Activated naive CD4-positive, alpha-beta T cell treated with anti-CD3 and anti-CD28 coated beads for 36 hours (primary cell): Measurements from ENCODE around the gene FGF14. TPM values are rescaled to one million over a fixed set of nuclear protein-coding genes. Genes with fewer than 3 reads are reported as not detected.

Source experiments
- CTCF ChIA-PET: fragments of 350-600 bp; sonication (Branson Sonifier 250); formaldehyde crosslinking; loops from one replicate; lab custom pipeline; 2021; ENCODE audit warnings: antibody characterized with exemption; lab: Charles Lee
- DNase-seq: peaks from one replicate; pipeline ENCODE4 v3.0.0-alpha.2; 2020
- H3K27ac Mint-ChIP-seq: one replicate; pipeline ENCODE4 v1.8.0; 2021; ENCODE audit warnings: mild to moderate bottlenecking, mixed read lengths
- H3K27me3 Mint-ChIP-seq: one replicate; pipeline ENCODE4 v1.8.0; 2021; ENCODE audit warnings: low read depth, mixed read lengths
- H3K36me3 Mint-ChIP-seq: one replicate; pipeline ENCODE4 v1.8.0; 2021; ENCODE audit warnings: low read depth, mixed read lengths
- H3K4me1 Mint-ChIP-seq: one replicate; pipeline ENCODE4 v1.8.0; 2021; ENCODE audit warnings: low read depth, mixed read lengths
- H3K4me3 Mint-ChIP-seq: one replicate; pipeline ENCODE4 v1.8.0; 2021; ENCODE audit warnings: mild to moderate bottlenecking, moderate library complexity, mixed read lengths
- H3K9me3 Mint-ChIP-seq: one replicate; pipeline ENCODE4 v1.8.0; 2021; ENCODE audit warnings: mixed read lengths
- intact Hi-C: fragments of 100-400 bp; cut with micrococcal nuclease; formaldehyde crosslinking; loops from one replicate; pipeline ENCODE4 v1.15.1; 2023
- total RNA-seq, 2 experiments: library from RNA; stranded (reverse); gene quantifications; one replicate each; pipeline ENCODE4 v1.2.3, GENCODE V29; 2021

Gene FGF14
- total RNA-seq, 2 experiments from 2014 or later, result not detected

DNA sequence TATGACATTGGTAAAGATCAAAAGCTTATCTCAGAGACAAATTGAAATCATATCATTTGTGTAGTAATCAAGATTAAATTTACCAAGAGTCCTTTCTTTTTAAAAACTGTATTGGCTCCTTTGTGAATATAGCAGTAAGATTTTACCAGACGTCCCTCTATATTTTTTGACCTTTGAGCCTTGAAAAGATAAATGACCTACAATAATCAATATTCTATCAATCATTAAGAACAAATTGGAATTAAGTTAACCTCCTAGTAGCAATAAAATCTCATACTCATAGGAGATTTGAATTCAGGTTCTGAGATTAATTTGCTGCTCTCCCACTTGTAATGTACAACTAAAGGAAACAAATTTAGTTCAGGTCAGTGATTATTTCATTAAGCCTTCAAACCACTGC, 78.3 kb downstream of the FGF14 start:
- Mint-ChIP-seq H3K27ac (no peak overlapping the region), H3K4me3 (no peak overlapping the region), H3K4me1 (no peaks in the 10 kb centered on the region), H3K9me3 (no peaks in the 10 kb centered on the region), H3K27me3 (peaks cover 1% of the 10 kb centered on the region), H3K36me3 (no peaks in the 10 kb centered on the region)
- CTCF ChIA-PET, result interaction anchor here (0.5 kb wide), 1 partner anchor 114 kb away, joined by 3 read pairs; no protein-coding TSS in a partner anchor
- DNase-seq, result no peak
- intact Hi-C loops, result no loop called here

DNA sequence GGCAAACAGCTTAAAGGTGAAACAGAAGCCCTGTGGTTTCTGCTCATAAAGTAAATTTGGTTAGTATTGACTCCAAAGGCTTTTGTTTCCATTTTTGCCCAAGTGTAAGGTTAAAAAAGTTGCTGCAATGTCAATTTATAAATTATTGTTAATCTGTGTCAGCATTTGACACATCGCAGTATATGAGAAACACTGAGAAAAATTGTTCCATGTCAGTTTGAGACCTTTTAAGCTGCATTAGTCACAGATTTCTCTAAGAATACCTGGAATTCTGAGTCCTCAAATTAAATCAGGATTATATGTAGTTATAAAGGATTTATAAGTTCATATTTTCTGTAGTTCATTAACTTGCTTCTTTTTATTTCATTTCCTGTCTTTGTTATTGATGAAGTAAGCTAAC, 78.8 kb downstream of the FGF14 start:
- H3K4me3 Mint-ChIP-seq, result no peak overlapping the region
- intact Hi-C loops, result no loop called here
- H3K27me3 Mint-ChIP-seq, result peaks cover 1% of the 10 kb centered on the region
- no peaks in the 10 kb centered on the region for H3K36me3 Mint-ChIP-seq
- CTCF ChIA-PET, result no interaction called here
- no peak for DNase-seq
- H3K27ac Mint-ChIP-seq, result no peak overlapping the region
- H3K4me1 Mint-ChIP-seq, result no peaks in the 10 kb centered on the region
- no peaks in the 10 kb centered on the region for H3K9me3 Mint-ChIP-seq

DNA sequence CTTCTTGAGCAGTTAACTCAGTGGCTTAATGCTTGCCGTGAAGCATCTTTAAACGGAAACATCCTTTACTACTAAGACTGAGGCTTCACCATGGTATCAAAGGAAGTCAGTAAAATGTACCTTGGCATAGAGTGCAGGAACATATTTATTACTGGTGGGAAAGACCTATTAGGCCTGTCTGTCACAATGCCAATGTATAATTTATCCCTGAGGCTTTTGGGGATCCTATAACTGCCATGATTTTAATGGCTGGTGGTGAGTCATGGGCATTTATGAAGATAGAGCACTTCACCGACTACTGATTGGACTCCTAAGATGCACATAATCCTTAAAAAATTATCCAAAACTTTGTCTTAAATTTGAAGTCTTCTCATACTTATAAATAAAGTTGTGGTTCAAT, 79.6 kb downstream of the FGF14 start:
- no peak overlapping the region for H3K4me3 Mint-ChIP-seq
- no peaks in the 10 kb centered on the region for H3K4me1 Mint-ChIP-seq
- peaks cover 1% of the 10 kb centered on the region for H3K27me3 Mint-ChIP-seq
- H3K9me3 Mint-ChIP-seq, result no peaks in the 10 kb centered on the region
- CTCF ChIA-PET, result no interaction called here
- no peak for DNase-seq
- intact Hi-C loops, result no loop called here
- no peaks in the 10 kb centered on the region for H3K36me3 Mint-ChIP-seq
- no peak overlapping the region for H3K27ac Mint-ChIP-seq

DNA sequence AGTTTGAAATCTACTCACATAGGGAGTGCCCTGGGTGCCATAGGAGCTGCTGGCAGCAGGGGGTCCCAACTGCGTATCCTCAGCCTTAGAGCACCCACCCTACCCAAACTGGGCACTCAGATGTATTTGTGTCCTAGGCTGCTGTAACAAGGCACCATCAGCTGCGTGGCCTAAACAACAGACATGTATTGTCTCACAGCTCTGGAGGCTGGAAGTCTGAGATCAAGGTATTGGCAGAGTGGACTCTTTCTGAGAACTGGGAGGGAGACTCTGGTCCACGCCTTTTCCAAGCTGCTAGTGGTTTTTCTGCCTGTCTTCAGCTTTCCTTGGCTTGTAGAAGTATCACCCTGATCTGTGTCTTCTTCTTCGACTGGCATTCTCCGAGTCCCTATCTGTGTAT, 83.6 kb downstream of the FGF14 start:
- Mint-ChIP-seq H3K27ac (no peak overlapping the region), H3K4me3 (no peak overlapping the region), H3K4me1 (peaks cover 1% of the 10 kb centered on the region), H3K27me3 (peaks cover 12% of the 10 kb centered on the region), H3K36me3 (no peaks in the 10 kb centered on the region), H3K9me3 (no peaks in the 10 kb centered on the region)
- intact Hi-C loops, result no loop called here
- DNase-seq, result no peak
- CTCF ChIA-PET, result interaction anchor here (0.6 kb wide), 1 partner anchor 352 kb away, joined by 3 read pairs; no protein-coding TSS in a partner anchor

DNA sequence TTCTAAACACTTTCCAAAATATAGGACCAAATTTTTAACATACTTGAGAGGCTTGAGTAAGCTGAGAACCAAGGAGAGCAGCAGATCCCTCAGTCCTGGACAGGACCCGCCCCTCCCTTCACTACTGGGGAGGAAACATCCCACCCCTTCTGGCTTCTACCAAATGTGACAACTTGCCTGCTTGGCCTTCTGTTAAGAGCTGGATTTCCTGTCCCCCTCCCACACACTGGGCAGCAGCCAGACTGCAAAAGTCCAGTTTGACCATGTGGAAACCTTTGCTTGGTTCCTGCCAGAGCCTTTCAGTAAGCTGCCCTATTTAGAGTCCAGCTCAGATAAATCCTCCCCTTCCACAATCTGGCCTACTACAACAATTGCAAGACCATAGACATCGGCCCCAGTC, 84.3 kb downstream of the FGF14 start:
- peaks cover 2% of the 10 kb centered on the region for H3K4me1 Mint-ChIP-seq
- no peaks in the 10 kb centered on the region for H3K9me3 Mint-ChIP-seq
- no peak for DNase-seq
- no peaks in the 10 kb centered on the region for H3K36me3 Mint-ChIP-seq
- peaks cover 19% of the 10 kb centered on the region for H3K27me3 Mint-ChIP-seq
- H3K27ac Mint-ChIP-seq, result no peak overlapping the region
- CTCF ChIA-PET, result interaction anchor here (0.6 kb wide), 1 partner anchor 352 kb away, joined by 3 read pairs; no protein-coding TSS in a partner anchor
- intact Hi-C loops, result no loop called here
- no peak overlapping the region for H3K4me3 Mint-ChIP-seq

DNA sequence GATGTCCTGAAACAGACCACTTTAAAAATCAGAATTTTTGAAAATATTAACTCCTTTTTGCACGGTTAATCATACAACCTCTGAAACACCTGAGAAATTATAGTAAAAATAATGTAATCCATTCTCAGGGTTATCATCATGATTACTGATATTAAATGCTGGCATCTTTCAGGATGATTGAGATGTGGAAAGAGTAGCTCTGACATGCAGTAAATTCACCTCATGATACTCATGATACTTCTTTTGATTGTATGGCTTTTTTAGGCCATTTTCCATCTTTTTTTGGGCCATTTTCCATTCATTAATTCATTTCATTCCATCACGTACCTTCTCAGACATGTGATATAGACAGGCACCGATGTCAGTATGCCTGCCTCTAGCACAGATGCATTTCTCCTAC, 85.1 kb downstream of the FGF14 start:
- intact Hi-C loops, result no loop called here
- no peaks in the 10 kb centered on the region for H3K9me3 Mint-ChIP-seq
- CTCF ChIA-PET, result no interaction called here

DNA sequence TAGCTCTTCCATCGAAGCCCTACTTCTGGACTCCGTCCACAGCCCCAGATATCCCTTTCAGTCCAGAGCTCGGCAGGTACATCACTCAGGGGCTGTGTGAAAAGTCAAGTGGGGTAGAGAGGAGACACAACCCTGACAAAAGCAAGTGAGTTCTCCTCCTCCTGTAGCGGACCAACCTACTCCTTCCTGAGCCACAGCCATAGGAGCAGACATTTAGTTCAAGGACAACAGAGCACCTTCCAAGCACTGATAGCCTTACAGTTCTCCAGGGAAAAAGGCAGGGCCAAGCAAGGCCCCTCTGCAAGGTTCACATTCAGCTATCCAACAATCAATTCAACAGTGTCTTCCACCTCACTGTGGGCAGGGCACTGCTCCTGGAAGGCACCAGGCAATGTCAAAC, 89.0 kb downstream of the FGF14 start:
- CTCF ChIA-PET, result no interaction called here
- no peaks in the 10 kb centered on the region for H3K9me3 Mint-ChIP-seq
- H3K27me3 Mint-ChIP-seq, result peaks cover 19% of the 10 kb centered on the region
- H3K36me3 Mint-ChIP-seq, result no peaks in the 10 kb centered on the region
- no peak overlapping the region for H3K27ac Mint-ChIP-seq
- intact Hi-C loops, result no loop called here
- H3K4me1 Mint-ChIP-seq, result peaks cover 2% of the 10 kb centered on the region
- H3K4me3 Mint-ChIP-seq, result no peak overlapping the region
- DNase-seq, result no peak

More for the DNA sequence above, 85.1 kb downstream of the FGF14 start:
- DNase-seq, result no peak
- peaks cover 19% of the 10 kb centered on the region for H3K27me3 Mint-ChIP-seq
- H3K36me3 Mint-ChIP-seq, result no peaks in the 10 kb centered on the region
- peaks cover 2% of the 10 kb centered on the region for H3K4me1 Mint-ChIP-seq
- no peak overlapping the region for H3K4me3 Mint-ChIP-seq
- H3K27ac Mint-ChIP-seq, result no peak overlapping the region

DNA sequence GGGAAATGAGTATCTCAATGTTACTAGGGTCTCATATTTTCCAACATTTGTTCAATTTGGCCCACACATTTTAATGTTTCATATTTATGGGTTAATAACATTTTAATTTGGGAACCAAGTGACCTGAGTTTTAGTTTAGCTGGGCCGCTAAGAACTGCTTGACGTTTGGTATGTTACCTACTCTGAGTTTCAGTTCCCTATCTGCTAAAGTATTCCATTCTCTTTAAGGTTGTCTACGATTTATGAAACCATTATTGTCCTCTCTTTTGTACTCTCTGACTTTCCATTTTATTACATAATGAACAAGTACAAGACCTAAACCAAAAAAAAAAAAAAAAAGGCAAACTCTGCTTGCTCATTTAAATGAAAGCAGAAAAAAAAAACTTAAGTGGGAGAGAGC, 89.9 kb downstream of the FGF14 start:
- intact Hi-C loops, result no loop called here
- Mint-ChIP-seq H3K27me3 (peaks cover 18% of the 10 kb centered on the region), H3K36me3 (no peaks in the 10 kb centered on the region), H3K9me3 (no peaks in the 10 kb centered on the region), H3K27ac (no peak overlapping the region), H3K4me3 (no peak overlapping the region), H3K4me1 (peaks cover 2% of the 10 kb centered on the region)
- CTCF ChIA-PET, result no interaction called here
- no peak for DNase-seq

DNA sequence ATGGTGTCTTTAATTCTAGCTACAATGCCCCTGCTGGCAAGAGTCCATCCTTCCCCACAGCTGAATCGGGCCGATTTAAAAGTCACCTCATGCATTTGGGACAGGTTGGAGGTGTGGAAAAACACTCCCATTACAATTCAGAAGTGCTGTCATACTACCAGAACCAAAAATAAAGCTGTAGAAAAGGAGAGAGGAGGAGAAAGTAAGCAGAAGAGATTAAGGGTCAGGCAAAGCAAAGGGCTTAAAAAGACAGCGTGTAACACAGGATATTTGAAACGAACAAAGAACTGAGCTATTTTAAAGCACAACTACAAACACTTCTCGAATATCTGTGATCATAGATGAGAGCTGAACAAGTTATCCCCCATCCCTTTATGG, 90.4 kb downstream of the FGF14 start:
- intact Hi-C loops, result no loop called here
- no peak overlapping the region for H3K4me3 Mint-ChIP-seq
- H3K27me3 Mint-ChIP-seq, result peaks cover 17% of the 10 kb centered on the region
- H3K4me1 Mint-ChIP-seq, result peaks cover 2% of the 10 kb centered on the region
- H3K27ac Mint-ChIP-seq, result no peak overlapping the region
- CTCF ChIA-PET, result no interaction called here
- H3K9me3 Mint-ChIP-seq, result no peaks in the 10 kb centered on the region
- H3K36me3 Mint-ChIP-seq, result no peaks in the 10 kb centered on the region
- no peak for DNase-seq

DNA sequence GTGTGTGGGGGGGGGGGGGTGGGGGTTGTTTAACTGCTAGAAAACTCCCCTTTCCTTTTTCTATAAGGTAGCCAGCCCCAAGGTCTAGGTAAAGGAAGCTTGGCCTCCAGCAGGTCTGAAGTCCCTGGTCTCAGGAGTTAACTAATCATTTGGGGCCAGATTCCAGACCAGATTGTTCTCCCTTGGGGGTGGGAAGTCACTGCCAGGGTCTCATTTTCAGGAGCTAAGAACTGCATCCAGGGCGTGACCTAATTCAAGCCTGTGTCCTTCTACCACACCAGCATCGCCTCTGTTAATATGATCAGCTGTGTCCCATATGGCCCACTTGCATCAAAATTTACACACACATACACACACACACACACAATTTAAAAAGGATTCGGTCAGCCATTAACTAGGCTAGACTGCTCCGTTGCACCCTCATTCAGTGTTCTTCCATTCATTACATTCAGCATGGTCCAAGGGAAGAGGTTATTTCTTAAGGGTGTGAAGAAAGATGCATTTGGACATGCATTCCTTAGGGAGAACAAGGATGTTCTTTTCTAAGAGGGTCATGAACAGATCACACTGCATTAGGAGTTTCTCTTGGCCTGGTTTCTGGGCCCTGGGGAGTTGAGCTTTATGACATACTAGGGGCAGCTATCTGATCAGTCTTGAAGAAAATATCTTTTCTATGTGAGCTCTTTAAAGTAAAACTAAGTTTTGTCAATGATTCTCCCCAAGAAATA, 91.0 kb downstream of the FGF14 start:
- intact Hi-C loops, result no loop called here
- Mint-ChIP-seq H3K9me3 (no peaks in the 10 kb centered on the region), H3K4me3 (no peak overlapping the region), H3K4me1 (peaks cover 2% of the 10 kb centered on the region), H3K27me3 (peaks cover 17% of the 10 kb centered on the region), H3K36me3 (no peaks in the 10 kb centered on the region), H3K27ac (no peak overlapping the region)
- CTCF ChIA-PET, result interaction anchor here (0.7 kb wide), 1 partner anchor 145 kb away, joined by 3 read pairs; no protein-coding TSS in a partner anchor
- no peak for DNase-seq

DNA sequence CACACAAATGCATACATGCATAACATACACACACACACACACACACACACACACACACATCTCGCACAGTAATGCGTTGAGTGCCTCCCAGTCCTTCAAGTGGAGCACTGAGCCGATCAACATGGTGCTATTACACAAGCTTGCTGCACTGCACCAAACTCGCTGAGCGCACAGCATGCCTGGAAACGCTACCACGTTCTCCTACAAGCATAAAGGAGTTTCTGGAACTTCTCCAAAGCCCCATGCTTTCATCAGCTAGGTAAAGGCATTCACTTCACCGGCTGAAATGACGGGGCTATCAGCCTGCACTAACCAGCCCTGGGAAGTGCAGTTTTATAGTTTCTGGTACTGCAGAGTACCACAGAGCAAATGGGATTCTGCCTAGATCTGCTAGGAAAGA, 92.7 kb downstream of the FGF14 start:
- Mint-ChIP-seq H3K27ac (no peak overlapping the region), H3K36me3 (no peaks in the 10 kb centered on the region), H3K9me3 (no peaks in the 10 kb centered on the region), H3K27me3 (peaks cover 14% of the 10 kb centered on the region), H3K4me1 (peaks cover 2% of the 10 kb centered on the region), H3K4me3 (no peak overlapping the region)
- CTCF ChIA-PET, result no interaction called here
- DNase-seq, result no peak
- intact Hi-C loops, result no loop called here

DNA sequence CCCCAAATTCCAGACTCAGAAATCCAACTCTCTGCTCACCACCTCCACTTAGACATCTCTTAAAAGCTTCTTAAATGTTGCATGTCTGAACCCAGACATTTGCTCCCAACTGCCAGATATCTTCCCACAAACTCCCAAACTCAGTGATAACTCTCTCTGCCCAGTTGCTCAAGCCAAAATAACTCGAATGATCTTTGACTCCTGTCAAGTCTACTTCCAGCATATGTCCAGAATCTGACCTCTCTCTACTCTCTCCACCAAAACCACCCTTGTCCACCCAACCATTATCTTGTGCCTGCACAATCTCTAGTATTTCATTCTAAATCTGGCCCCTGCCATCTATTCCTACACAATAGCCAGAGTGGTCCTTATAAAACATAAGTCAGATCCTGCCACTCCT, 99.3 kb downstream of the FGF14 start:
- intact Hi-C loops, result no loop called here
- Mint-ChIP-seq H3K4me3 (no peak overlapping the region), H3K27me3 (peaks cover 5% of the 10 kb centered on the region), H3K27ac (no peak overlapping the region), H3K36me3 (no peaks in the 10 kb centered on the region), H3K4me1 (no peaks in the 10 kb centered on the region), H3K9me3 (no peaks in the 10 kb centered on the region)
- CTCF ChIA-PET, result interaction anchor here (0.7 kb wide), 1 partner anchor 12 kb away, joined by 3 read pairs; no protein-coding TSS in a partner anchor
- DNase-seq, result no peak

DNA sequence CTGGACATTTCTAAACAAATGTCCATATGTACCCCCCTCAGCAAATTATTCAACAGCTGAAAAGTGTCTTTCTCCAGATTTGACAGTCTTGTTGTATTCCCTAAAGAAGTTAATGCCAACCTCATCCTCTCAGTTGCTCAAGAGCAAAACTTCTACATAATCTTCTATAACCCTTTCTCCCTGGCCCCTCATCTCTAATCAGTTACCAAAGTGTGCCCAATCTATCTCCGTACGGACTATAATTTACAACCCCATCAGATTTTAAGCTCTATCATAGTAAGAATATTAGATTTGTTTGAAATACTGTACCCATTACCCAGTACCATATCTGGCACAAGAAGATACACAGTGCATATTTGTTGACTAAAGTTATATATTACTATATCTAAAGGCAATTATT, 101.5 kb downstream of the FGF14 start:
- Mint-ChIP-seq H3K27me3 (peaks cover 5% of the 10 kb centered on the region), H3K9me3 (no peaks in the 10 kb centered on the region), H3K4me1 (no peaks in the 10 kb centered on the region), H3K4me3 (no peak overlapping the region), H3K36me3 (no peaks in the 10 kb centered on the region), H3K27ac (no peak overlapping the region)
- intact Hi-C loops, result no loop called here
- no peak for DNase-seq
- CTCF ChIA-PET, result no interaction called here
